Measurements from ENCODE around the gene KRT6B.

- TF ChIP-seq TAF1 (IDR thresholded peaks at IDR 0.05; ENCODE audit: low read depth): no peak
- TF ChIP-seq, protein P1, sequence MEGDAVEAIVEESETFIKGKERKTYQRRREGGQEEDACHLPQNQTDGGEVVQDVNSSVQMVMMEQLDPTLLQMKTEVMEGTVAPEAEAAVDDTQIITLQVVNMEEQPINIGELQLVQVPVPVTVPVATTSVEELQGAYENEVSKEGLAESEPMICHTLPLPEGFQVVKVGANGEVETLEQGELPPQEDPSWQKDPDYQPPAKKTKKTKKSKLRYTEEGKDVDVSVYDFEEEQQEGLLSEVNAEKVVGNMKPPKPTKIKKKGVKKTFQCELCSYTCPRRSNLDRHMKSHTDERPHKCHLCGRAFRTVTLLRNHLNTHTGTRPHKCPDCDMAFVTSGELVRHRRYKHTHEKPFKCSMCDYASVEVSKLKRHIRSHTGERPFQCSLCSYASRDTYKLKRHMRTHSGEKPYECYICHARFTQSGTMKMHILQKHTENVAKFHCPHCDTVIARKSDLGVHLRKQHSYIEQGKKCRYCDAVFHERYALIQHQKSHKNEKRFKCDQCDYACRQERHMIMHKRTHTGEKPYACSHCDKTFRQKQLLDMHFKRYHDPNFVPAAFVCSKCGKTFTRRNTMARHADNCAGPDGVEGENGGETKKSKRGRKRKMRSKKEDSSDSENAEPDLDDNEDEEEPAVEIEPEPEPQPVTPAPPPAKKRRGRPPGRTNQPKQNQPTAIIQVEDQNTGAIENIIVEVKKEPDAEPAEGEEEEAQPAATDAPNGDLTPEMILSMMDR (IDR thresholded peaks at IDR 0.05; ENCODE audit: poor library complexity, severe bottlenecking): no peak
- no peak for TF ChIP-seq POLR2AphosphoS5 (IDR thresholded peaks at IDR 0.05)
- no peak for TF ChIP-seq EZH2 (IDR thresholded peaks at IDR 0.05; ENCODE audit: borderline replicate concordance, insufficient read depth, low read length, poor library complexity, severe bottlenecking)
- TF ChIP-seq EP300 (conservative IDR thresholded peaks at IDR 0.05; ENCODE audit: poor library complexity, severe bottlenecking): no peak
- TF ChIP-seq REST (IDR thresholded peaks at IDR 0.05; ENCODE audit: borderline replicate concordance): no peak
- TF ChIP-seq RAD21 (conservative IDR thresholded peaks at IDR 0.05): no peak
- TF ChIP-seq SMC3 (conservative IDR thresholded peaks at IDR 0.05; ENCODE audit: poor library complexity): no peak
Observed at GRCh38 chr12:52496590-52497071, 44.7 kb upstream of the KRT6B start.
